GM10266 (cell line): ENCODE measurements around the gene RNGTT.
"Not testable (repeated sequence)": the region's sequence is repeated elsewhere in the genome, so short reads cannot be mapped to it uniquely, and the experiment has no call there.

Experiments used
- DNase-seq: peaks from one replicate; pipeline ENCODE4 v3.0.0; 2012; ENCODE audit errors: extremely low spot score
- CTCF ChIP-seq: IDR thresholded peaks from 2 replicates; pipeline ENCODE4 v1.5.1; 2012; ENCODE audit warnings: mild to moderate bottlenecking, low read depth; ENCODE audit not compliant: control insufficient read depth, insufficient read depth; ENCODE audit errors: missing control alignments

Gene RNGTT

GRCh38 chr6:88908598-88909548 lies 54.5 kb downstream of the RNGTT start:
- TF ChIP-seq CTCF = no peak

GRCh38 chr6:88907148-88907547 lies 56.3 kb downstream of the RNGTT start:
- not testable (repeated sequence) for DNase-seq

More at GRCh38 chr6:88908598-88909548, 54.5 kb downstream of the RNGTT start:
- no peak for DNase-seq

GRCh38 chr6:88899569-88900316 lies 63.7 kb downstream of the RNGTT start:
- no peak for TF ChIP-seq CTCF
- no peak for DNase-seq

- DNase-seq = no peak
- TF ChIP-seq CTCF = no peak
Measured at GRCh38 chr6:88895911-88896310, 67.5 kb downstream of the RNGTT start.

GRCh38 chr6:88890860-88891845 lies 72.3 kb downstream of the RNGTT start:
- TF ChIP-seq CTCF = no peak
- DNase-seq = no peak

GRCh38 chr6:88890394-88890793 lies 73.0 kb downstream of the RNGTT start:
- no peak for DNase-seq
- no peak for TF ChIP-seq CTCF

GRCh38 chr6:88884361-88884760 lies 79.1 kb downstream of the RNGTT start:
- DNase-seq = no peak
- TF ChIP-seq CTCF = no peak
